ENCODE results near the gene HS6ST3.

HS6ST3 gene

GRCh38 chr13:96806746-96807145, 716.8 kb downstream of the HS6ST3 start:
- no peak for DNase-seq

- DNase-seq, result no peak
Measured at GRCh38 chr13:96809366-96810096, 719.6 kb downstream of the HS6ST3 start.

DNA sequence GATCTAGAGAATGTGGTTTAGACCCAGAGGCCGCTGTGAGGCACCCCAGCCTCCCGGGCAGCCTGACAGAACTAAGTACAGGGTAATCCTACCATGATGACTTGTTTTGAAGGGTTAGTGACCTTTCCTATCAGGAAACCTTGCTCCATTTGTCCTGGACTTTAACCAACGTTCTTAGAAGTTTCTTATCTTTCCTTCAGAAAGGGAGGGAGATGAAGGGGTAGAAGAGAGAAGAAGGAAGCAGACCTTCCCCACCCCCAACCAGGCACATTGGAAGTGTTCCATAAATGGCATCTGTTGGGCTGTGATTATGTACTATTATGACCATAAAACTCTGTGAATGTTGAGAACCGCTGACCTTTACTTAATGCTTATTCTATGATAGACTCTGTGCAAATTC, 720.2 kb downstream of the HS6ST3 start:
- DNase-seq, result no peak

- no peak for DNase-seq
Measured at GRCh38 chr13:96811049-96811448, 721.1 kb downstream of the HS6ST3 start.

DNA sequence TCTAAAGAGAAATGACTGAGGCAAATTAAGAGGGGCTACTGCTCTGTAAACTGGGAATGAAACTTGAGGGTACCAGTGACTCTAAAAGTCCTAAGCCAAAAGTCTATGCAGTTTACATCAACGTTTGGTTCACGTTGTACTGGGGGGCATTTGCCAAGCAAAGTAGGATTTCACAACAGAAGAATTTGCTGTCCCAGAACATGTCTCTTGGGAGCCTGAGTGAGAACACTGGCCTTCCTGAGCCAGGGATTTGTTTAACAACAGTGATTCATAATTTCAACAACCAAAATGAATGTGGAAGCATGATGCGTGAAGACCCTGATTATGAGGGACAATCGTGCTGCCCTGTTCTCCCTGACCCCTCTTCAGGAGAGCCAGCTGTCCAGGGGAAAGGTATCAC, 726.4 kb downstream of the HS6ST3 start:
- DNase-seq, result no peak

DNA sequence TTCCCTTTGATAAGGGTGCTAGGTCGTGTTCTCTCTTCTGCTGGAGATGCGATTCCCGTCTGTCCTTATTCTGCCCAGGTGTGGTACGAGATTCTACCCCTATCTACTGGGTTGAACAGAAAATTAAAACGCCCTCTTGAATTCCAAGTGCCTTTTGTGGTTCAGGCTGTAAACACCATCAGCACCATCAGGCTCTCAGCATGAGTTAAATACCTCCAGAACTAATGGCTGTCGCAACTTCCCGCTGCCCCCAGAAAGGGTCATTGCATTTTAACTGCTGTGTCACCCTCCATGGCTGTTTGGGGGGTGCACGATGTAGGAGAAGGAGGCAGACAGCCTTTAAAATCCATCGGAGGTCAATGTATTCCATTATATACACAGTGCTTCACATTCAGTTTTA, 727.0 kb downstream of the HS6ST3 start:
- DNase-seq, result no peak

- no peak for DNase-seq
Measured at GRCh38 chr13:96817336-96817941, 727.5 kb downstream of the HS6ST3 start.

GRCh38 chr13:96819375-96819774, 729.5 kb downstream of the HS6ST3 start:
- DNase-seq, result no peak

DNA sequence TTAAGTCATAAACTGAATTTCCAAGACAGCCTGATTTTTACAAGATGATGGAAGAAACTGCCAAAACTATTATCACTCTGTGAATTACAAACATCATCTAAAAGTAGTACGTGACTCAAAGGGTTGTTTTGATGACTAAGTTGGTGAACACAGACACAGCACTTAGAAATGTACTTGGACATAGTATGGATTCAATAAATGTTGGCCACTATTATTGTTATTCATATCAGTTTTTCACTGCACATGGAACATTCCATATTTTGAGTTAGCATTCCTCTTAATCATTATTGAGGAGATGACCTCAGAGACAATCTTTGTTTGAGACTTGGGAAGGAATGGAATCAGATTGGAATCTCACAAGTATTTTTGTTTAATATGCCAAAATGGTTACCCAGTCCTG, 731.5 kb downstream of the HS6ST3 start:
- DNase-seq, result no peak

DNA sequence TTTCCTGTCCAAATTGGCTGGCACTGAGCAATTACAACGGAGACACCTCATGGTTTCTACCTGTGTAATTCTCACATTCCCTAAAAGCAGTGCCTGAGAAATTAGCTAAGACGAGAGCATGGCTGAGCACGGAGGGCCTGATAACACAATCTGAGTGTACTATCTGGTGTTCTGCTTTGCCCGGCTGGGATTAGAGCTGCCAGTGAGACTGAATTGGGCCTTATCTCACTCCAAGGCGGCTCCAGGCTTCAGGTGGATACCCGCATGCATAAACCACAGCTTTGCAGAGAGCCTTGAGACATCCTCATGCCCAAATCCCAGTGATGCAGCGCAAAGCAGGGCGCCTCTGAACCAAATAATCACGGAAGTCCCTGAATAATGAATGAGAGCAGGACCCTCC, 732.1 kb downstream of the HS6ST3 start:
- no peak for DNase-seq

DNA sequence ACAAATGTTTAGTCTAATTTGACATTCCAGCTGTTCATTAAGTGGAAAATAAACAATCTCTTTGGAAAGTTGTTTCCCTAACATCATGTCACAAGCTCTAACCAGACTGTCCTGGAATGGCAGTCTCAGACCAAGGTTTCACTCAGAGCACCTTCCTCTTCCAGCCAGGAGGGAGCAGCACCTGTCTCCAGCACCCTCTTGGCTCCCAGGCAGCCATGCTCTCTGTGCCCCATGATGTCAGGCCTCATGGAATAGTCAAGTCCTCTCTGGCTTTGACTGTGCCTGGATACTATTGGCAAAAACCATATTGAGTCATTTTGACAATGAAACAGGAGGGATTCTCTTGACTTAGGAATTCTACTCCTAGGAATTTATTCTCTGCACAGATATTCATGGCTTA, 733.0 kb downstream of the HS6ST3 start:
- DNase-seq, result no peak

- DNase-seq, result no peak
Measured at GRCh38 chr13:96824140-96824539, 734.2 kb downstream of the HS6ST3 start.

DNA sequence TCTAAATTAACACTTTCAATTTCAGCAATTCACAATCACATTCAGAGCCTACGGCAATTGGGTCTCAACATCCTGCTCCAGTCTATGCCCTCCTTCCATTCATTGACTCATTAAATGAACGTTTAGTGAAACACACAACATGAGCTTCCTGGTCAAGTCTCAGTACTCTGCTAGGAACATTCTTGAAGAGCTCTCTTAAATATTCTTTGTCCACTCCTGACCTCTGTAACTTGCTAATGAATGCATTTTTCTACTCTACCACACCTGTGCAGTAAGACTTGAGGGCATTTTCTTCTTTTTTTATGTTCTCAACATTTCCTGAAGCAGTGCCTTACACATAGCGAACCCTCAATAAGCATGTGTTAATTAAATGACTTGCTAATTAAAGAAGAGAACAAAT, 735.7 kb downstream of the HS6ST3 start:
- DNase-seq, result no peak

DNA sequence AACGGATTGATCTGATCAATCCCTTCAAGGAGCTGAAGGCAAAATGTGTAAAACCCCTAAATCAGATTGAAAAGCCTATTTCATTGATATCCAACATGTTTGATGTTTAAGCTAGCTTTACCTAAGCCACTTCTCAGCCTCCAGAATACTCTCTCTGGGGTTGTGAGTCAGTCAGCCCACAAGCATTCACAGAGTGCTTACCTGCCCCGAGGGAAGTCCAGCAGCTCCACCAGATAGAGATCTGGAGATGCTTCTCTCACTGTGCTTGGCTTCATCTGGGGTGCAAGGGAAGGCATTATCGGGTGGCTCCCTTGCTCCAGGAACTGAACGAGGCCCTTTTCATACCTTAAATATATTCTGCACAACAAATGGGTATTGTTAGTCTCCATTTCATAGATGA, 744.7 kb downstream of the HS6ST3 start:
- no peak for DNase-seq

DNA sequence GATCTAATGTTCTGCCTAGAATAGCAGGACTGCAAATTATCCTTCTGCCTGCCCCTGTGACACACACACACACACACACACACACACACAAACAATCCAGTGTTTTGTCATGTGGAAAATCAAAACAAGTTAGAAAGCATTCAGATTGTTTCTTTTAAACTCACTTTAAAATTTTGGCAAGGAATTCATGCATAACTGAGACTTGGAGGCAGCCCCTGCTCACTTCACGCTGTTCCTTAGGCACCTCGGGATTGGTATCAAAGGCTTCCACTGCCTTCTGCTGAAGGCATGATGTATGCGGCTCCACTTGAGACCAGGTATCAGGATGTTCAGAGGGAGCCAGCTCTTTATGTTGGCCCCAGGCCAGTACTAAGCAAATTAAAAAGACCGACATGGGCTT, 745.6 kb downstream of the HS6ST3 start:
- DNase-seq, result no peak

DNA sequence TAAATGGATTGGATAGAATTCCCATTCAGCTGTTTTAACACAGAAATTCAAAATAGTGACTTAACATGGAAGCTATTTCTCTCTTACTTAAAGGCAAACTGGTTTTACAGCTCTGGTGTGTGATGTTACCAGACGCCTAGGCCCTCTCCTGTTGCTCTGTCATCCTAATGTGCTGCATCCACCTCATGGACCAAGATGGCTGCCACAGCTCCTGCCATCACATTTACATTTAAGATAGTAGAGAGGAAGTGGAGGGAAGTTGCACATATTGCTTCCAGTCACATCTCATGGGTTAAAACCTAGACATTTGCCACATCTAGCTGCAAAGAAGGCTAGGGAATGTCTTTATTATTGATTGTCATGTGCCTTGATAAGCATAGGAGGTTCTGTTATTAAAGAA, 746.8 kb downstream of the HS6ST3 start:
- DNase-seq, result no peak

DNA sequence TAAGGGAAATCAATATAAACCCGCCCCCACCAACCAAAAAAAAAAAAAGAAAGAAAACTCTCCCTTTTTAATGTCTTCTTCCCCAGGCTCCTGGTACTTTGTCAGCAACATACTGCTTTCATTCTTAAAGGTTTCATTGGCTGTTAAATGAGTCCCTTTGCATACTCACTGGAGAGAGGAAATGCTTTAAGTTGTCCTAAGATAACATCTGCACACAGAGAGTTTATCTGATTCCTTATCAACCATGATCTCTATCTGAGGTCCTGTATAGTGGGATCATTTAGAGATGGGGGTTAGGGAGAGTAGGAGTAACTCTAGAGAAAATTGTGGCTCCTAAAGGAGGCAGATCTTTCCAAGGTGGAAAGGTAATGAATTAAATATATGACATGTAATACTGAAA, 747.9 kb downstream of the HS6ST3 start:
- no peak for DNase-seq

DNA sequence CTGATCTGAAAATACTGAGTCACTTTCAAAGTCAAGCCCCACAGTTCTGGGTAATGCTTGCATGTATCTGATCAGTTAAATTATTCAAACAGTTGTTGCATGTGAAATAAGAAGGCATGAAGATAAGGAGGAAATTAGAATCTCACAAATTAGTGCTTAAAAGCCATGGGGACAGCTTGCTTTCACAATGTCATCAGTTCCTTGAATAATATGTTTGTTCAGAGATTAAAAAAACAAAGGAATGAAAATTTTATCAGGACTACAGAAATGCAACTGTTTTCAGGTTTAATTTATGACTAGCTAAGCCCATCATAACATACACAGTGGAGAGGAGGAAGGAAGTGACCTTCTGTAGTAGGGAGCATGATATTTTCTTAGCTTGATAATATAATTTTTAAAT, 754.3 kb downstream of the HS6ST3 start:
- no peak for DNase-seq

DNA sequence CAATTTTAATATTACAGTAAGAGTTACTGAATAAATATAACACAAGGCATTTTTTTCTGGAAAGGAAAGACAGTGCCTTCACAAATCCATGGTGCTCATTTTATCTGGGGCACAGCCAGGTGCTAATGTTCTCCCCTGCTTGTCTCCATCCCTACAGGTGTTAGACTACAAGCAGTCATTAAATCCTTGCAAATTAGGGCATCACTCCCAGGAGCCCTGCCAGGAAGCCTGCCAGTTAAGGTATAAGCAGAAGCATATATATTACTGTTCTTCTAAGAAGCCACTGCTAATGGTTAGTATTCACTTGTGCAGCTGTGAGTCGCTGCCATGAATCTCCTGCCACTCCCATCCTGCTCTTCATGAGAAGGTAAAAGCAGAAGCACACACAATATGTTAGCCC, 754.7 kb downstream of the HS6ST3 start:
- DNase-seq, result no peak

DNA sequence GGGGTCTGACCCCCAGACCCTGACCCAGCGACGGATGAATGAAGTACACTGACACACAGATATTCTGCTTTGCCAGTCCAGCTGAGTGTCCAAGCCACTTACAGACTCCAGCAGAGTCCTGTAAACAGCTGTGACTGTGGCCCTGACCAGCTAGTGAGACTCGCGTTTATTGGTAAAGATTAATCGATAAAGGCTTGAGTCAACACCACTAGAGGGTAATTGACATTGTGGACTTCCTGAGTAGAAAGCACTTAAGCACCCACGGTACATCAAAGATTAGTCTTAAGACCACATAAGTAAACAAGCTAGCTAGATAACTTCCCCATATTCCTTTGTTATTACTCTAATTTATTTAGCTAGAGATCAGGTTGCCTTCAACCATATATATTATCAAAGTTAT, 758.4 kb downstream of the HS6ST3 start:
- no peak for DNase-seq

- DNase-seq, result no peak
Measured at GRCh38 chr13:96849091-96849490, 759.2 kb downstream of the HS6ST3 start.

GRCh38 chr13:96850538-96851145, 760.7 kb downstream of the HS6ST3 start:
- DNase-seq, result no peak

DNA sequence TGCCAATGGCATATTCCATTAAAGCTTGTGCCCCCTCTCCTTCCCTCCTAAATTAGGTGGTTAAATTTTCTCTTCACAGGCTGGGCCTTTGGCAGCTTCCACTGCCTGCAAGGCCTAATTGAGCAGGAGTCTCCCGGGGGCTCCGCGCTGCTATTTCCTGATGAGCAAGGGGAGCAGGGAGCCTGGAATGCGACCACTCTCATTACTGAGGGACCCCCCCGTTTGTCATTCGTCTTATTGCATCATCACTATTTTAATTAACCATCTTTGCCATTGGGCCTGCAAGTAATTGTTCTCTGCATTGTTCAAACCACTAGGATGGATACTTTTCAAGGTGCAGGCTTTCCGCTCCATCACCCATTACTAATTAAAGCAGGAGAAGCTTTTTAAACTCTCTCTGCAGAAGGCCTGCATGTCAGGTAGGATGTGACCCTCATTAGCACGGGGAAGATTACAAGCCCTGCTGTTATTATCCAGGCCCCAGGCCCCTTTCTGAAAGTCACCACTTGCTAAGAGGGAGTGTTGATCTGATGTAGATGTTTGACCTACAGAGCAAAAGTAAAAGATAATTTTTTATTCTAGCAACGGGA, 762.0 kb downstream of the HS6ST3 start:
- no peak for DNase-seq

- no peak for DNase-seq
Measured at GRCh38 chr13:96858133-96858826, 768.4 kb downstream of the HS6ST3 start.
